Pancreas (tissue), 10 donors: ENCODE results near the gene TRAPPC4. TPM values are rescaled to one million over a fixed set of nuclear protein-coding genes. Genes with fewer than 3 reads are reported as not detected.

ENCODE experiments used
- ATAC-seq, 4 donors: fragments of 200-7000 bp; cut with Tn5 transposase; one replicate each; pipeline versions ENCODE4 v1.8.0 to v1.9.1; 2020; ENCODE audit warnings: mild to moderate bottlenecking in 4 of 4, moderate library complexity in 4 of 4
- DNase-seq, 6 donors: peaks; one replicate each; pipeline ENCODE4 v3.0.0-alpha.2; 2020
- FAIRE-seq: peaks from 2 replicates; lab custom pipeline; 2012; peaks lifted over from hg19 to GRCh38; lab: Jason Lieb, UNC
- H3K27ac ChIP-seq, 4 donors: fragments of 200-600 bp; sonication (generic); 1 replicate in 3 of 4; 2 replicates in 1 of 4; pipeline versions ENCODE4 v1.5.0 to v1.8.0; 2020
- H3K27me3 ChIP-seq, 4 donors: fragments of 200-600 bp; one replicate each; pipeline ENCODE4 v1.8.0; 2021
- H3K36me3 ChIP-seq, 3 donors: fragments of 200-600 bp; sonication (generic) in 1 of 3; one replicate each; pipeline versions ENCODE4 v1.5.0 to v1.8.0; 2020 to 2021
- H3K4me1 ChIP-seq, 3 donors: fragments of 200-600 bp; one replicate each; pipeline ENCODE4 v1.8.0; 2021
- H3K4me3 ChIP-seq, 4 donors: fragments of 200-600 bp; sonication (generic) in 2 of 4; one replicate each; pipeline versions ENCODE4 v1.5.0 to v1.8.0; 2020 to 2021
- H3K9me3 ChIP-seq, 4 donors: fragments of 200-600 bp; one replicate each; pipeline ENCODE4 v1.8.0; 2021
- WGBS, 2 donors: extraction: QIAGEN DNeasy Blood & Tissue Kit; methylation state at CpG; one replicate each; pipeline ENCODE4 v1.1.7; 2013; 5-methylcytosine and 5-hydroxymethylcytosine counted together
- intact Hi-C, 3 donors: fragments of 100-400 bp; cut with DNase I; formaldehyde crosslinking; loops; one replicate each; pipeline versions ENCODE4 v1.11.1 to v1.14.2; 2022
- polyA plus RNA-seq, 2 donors: library from polyadenylated mRNA; stranded (reverse); fragments of 200-250 nt; gene quantifications; one replicate each; pipeline ENCODE4 v1.2.3, GENCODE V29; 2013
- total RNA-seq, 6 donors: library from RNA; stranded (reverse); fragmentation: NEBNext Ultra II Directional in 4 of 6; extraction: Animal tissue kit (Norgen Biotek cat#: 25700) in 4 of 6; gene quantifications; one replicate each; pipeline versions ENCODE4 v1.2.1 to v1.2.4, GENCODE V29; 2021 to 2023
- TF ChIP-seq, protein P1 (sequence below), 4 donors: fragments of 200-600 bp; sonication (generic) in 3 of 4; IDR thresholded peaks; one replicate each; pipeline versions ENCODE4 v1.5.0 to v1.8.0; 2021; ENCODE audit warnings: antibody characterized with exemption in 4 of 4
- donor health status: healthy with polysubstance abuse.
- donor health status: DM: no; HTN: no; CAD: no; lungs with moderate emphysema.
- donor health status: DM: no; HTN: no; CAD: no.
- donor health status: control.
- donor health status: control.
- donor health status: Bipolar disorder and iron deficiency.
- donor health status: DM: yes; HTN: yes; CAD: no.
- donor health status: DM: no; HTN: no; CAD: no.
- donor health status: DM: no; HTN: no; CAD: no.
- donor health status: DM: yes; HTN: yes; CAD: no.

The TRAPPC4 gene
- total and polyA plus RNA-seq, 8 donors, result 13.7 to 55.7 (median 27.2) TPM

DNA sequence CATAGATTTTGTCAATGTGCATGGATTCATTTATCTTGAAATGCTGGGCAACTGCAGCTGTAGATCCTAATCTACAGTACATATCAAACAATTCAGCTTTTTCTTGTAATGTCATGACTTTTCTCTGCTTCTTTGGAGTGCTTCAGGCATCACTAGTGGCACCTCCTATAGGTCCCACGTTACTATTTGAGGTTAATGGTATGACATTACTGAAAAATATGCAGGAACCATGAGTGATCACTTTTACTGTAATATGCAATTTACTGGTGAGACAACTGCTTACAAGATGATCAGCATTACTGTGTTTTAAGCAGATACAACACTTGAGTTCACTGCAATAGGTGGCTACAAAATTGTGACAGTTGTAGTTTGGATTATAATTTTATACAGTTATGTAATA is 17.7 kb upstream of the TRAPPC4 start:
- Histone ChIP-seq H3K36me3 (peaks cover 0 to 13% (median 8%) of the 10 kb centered on the region in 3 donors), H3K27ac (no peak overlapping the region), H3K4me3 (no peak overlapping the region), H3K27me3 (no peaks in the 10 kb centered on the region), H3K4me1 (peaks cover 0 to 14% (median 0%) of the 10 kb centered on the region in 3 donors), H3K9me3 (no peaks in the 10 kb centered on the region)
- TF ChIP-seq, protein P1, sequence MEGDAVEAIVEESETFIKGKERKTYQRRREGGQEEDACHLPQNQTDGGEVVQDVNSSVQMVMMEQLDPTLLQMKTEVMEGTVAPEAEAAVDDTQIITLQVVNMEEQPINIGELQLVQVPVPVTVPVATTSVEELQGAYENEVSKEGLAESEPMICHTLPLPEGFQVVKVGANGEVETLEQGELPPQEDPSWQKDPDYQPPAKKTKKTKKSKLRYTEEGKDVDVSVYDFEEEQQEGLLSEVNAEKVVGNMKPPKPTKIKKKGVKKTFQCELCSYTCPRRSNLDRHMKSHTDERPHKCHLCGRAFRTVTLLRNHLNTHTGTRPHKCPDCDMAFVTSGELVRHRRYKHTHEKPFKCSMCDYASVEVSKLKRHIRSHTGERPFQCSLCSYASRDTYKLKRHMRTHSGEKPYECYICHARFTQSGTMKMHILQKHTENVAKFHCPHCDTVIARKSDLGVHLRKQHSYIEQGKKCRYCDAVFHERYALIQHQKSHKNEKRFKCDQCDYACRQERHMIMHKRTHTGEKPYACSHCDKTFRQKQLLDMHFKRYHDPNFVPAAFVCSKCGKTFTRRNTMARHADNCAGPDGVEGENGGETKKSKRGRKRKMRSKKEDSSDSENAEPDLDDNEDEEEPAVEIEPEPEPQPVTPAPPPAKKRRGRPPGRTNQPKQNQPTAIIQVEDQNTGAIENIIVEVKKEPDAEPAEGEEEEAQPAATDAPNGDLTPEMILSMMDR (IDR thresholded peaks at IDR 0.05), result no peak
- ATAC-seq (no peak), DNase-seq (no peak), FAIRE-seq (no peak)
- intact Hi-C loops, result no loop called here
- WGBS, 2 donors, result 61 to 72% methylated on average over 1 of the region's 1 CpG

DNA sequence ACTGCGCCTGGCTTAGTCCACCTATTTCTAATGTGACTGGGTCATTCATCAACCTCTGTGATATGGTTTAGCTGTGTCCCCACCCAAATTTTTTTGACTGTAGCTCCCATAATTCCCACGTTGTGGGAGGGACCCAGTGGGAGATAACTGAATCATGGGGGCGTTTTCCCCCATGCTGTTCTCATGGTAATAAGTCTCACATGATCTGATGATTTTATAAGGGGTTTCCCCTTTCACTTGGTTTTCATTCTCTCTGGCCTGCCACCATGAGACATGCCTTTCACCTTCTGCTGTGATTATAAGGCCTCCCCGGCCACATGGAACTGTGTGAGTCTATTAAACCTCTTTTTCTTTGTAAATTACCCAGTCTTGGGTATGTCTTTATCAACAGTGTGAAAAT is 11.9 kb upstream of the TRAPPC4 start:
- intact Hi-C loops, result no loop called here

DNA sequence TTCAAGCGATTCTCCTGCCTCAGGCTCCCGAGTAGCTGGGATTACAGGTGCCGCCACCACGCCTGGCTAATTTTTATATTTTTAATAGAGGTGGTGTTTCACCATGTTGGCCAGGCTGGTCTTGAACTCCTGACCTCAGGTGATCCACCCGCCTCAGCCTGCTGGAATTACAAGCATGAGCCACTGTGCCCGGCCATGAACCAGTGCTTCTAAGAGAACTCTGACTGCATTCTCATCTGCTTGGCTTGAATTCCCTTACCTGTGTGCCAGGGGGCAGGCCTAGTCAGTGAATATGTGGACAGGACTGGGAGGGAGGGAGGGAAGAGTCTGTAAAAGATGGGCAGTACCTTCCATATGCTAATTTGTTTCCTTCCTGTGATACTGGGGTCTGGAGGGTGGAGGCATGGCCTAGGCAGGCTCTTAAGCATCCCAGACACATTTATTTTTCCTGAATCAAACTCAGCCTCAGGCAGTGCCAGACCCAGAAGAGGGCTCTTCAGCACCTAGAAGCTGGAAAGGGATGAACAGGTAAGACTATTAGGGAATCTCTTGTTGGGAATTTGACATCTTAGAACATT is 7.0 kb upstream of the TRAPPC4 start:
- intact Hi-C loops, result no loop called here
- ATAC-seq (peak in 2 of 4 donors; percentile 31 to 35), DNase-seq (no peak), FAIRE-seq (no peak)
- Histone ChIP-seq H3K4me3 (no peak overlapping the region), H3K27ac (no peak overlapping the region), H3K9me3 (no peaks in the 10 kb centered on the region), H3K36me3 (peaks cover 6 to 44% (median 9%) of the 10 kb centered on the region in 3 donors), H3K27me3 (no peaks in the 10 kb centered on the region), H3K4me1 (peaks cover under 1 to 12% (median 4%) of the 10 kb centered on the region in 3 donors)
- 75 to 77% methylated on average over 6 of the region's 6 CpGs for WGBS, 2 donors
- TF ChIP-seq, protein P1 (IDR thresholded peaks at IDR 0.05), result no peak

More for the DNA sequence above, 11.9 kb upstream of the TRAPPC4 start:
- peaks cover 0 to 29% (median 4%) of the 10 kb centered on the region in 3 donors for H3K36me3 ChIP-seq
- H3K9me3 ChIP-seq, result no peaks in the 10 kb centered on the region
- peak in 1 of 6 donors; percentile 0 for DNase-seq
- TF ChIP-seq, protein P1 (IDR thresholded peaks at IDR 0.05), result no peak
- no peak overlapping the region for H3K4me3 ChIP-seq
- no peaks in the 10 kb centered on the region for H3K27me3 ChIP-seq
- H3K4me1 ChIP-seq, result no peaks in the 10 kb centered on the region
- whole genome bisulfite sequencing, 2 donors, result 91 to 92% methylated on average over 4 of the region's 4 CpGs
- H3K27ac ChIP-seq, result no peak overlapping the region
- no peak for FAIRE-seq
- no peak for ATAC-seq

DNA sequence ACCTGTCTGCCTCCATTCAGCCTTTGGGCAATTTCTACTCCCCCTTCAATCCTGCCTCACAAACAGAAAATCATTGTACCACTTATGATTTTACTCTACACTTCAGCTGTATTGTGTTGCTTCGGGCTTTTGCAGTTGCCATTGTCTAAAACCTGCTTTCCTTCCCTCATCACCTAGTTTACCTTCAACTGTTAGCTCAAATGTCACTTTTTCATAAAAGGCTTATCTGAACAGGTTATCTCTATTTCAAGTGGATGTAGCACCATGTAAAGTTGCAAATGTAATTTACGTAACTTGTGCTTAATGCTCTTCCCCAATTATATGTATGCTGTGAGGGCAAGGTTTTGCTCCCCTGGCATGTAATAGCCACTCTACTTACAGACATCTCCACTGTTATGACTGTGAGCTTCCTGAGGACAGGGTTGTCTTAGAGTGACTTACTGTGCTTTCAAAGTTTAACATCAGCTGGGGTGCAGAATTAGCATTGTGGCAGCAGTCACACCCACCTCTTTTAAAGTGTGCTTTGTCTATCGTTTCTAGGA is 5.9 kb upstream of the TRAPPC4 start:
- DNase-seq (no peak), FAIRE-seq (no peak), ATAC-seq (no peak)
- TF ChIP-seq, protein P1 (IDR thresholded peaks at IDR 0.05), result no peak
- 77 to 79% methylated on average over 3 of the region's 3 CpGs for WGBS, 2 donors
- Histone ChIP-seq H3K27ac (no peak overlapping the region), H3K36me3 (peaks cover 6 to 34% (median 9%) of the 10 kb centered on the region in 3 donors), H3K9me3 (no peaks in the 10 kb centered on the region), H3K4me3 (no peak overlapping the region), H3K4me1 (peaks cover 6 to 20% (median 11%) of the 10 kb centered on the region in 3 donors), H3K27me3 (no peaks in the 10 kb centered on the region)
- intact Hi-C loops, result no loop called here
